ENCODE data around the gene CYP39A1. TPM values are rescaled to one million over a fixed set of nuclear protein-coding genes. Genes with fewer than 3 reads are reported as not detected.

CYP39A1 gene
- total and polyA plus RNA-seq, 2 experiments from 2014 or later, result 1.5 to 3.5 TPM

- Histone ChIP-seq H3F3A (replicated peaks; ENCODE audit: low read depth) (no peaks in the 10 kb centered on the region), H3K36me3 (ENCODE audit: insufficient read depth) (no peaks in the 10 kb centered on the region), H3K27ac (ENCODE audit: low read depth) (no peak overlapping the region), H3K4me1 (ENCODE audit: insufficient read depth) (no peaks in the 10 kb centered on the region), H3K27me3 (ENCODE audit: insufficient read depth) (no peaks in the 10 kb centered on the region), H3K4me3 (no peak overlapping the region), H3K4me2 (no peak overlapping the region), H3K79me2 (replicated peaks; ENCODE audit: insufficient read depth) (no peaks in the 10 kb centered on the region), H4K20me1 (replicated peaks; ENCODE audit: insufficient read depth) (no peaks in the 10 kb centered on the region), H3K9me2 (ENCODE audit: insufficient read depth) (0 out of 2 replicates have a peak, but pooled peaks cover 2% of the 10 kb centered on the region), H2AFZ (no peak overlapping the region)
- Mint-ChIP-seq H3K4me3 (no peak overlapping the region), H3K27me3 (ENCODE audit: insufficient read depth, low read depth, poor library complexity) (peaks cover 2% of the 10 kb centered on the region), H3K9me3 (0 out of 3 replicates have a peak, but pooled peaks cover 2% of the 10 kb centered on the region), H3K4me1 (no peaks in the 10 kb centered on the region), H3K27ac (no peak overlapping the region), H3K36me3 (ENCODE audit: low read depth) (no peaks in the 10 kb centered on the region)
- no peak for ATAC-seq
- no peak for TF ChIP-seq ETS1 (IDR thresholded peaks at IDR 0.05)
- TF ChIP-seq EZH2phosphoT487 (IDR thresholded peaks at IDR 0.05; ENCODE audit: unreplicated experiment), result no peak
- TF ChIP-seq CTCF (conservative IDR thresholded peaks at IDR 0.05; ENCODE audit: low read depth in 2 of 2), result no peak
- TF ChIP-seq ZNF114 (CRISPR knock-in tag; IDR thresholded peaks at IDR 0.05), result no peak
- no peak for TF ChIP-seq CREB1 (CRISPR knock-in tag; IDR thresholded peaks at IDR 0.05; ENCODE audit: low read depth)
- no peak for DNase-seq (ENCODE audit: low spot score)
Observed at GRCh38 chr6:46565531-46565930, 87.1 kb downstream of the CYP39A1 start.

GRCh38 chr6:46563924-46564323 is 88.7 kb downstream of the CYP39A1 start:
- Histone ChIP-seq H3K79me2 (replicated peaks; ENCODE audit: insufficient read depth) (no peaks in the 10 kb centered on the region), H3K9me2 (ENCODE audit: insufficient read depth) (0 out of 2 replicates have a peak, but pooled peaks cover 2% of the 10 kb centered on the region), H4K20me1 (replicated peaks; ENCODE audit: insufficient read depth) (no peaks in the 10 kb centered on the region), H3K4me2 (no peak overlapping the region), H3K36me3 (ENCODE audit: insufficient read depth) (no peaks in the 10 kb centered on the region), H3K4me1 (ENCODE audit: insufficient read depth) (no peaks in the 10 kb centered on the region), H3F3A (replicated peaks; ENCODE audit: low read depth) (no peaks in the 10 kb centered on the region), H2AFZ (no peak overlapping the region), H3K4me3 (no peak overlapping the region), H3K27ac (ENCODE audit: low read depth) (no peak overlapping the region), H3K27me3 (ENCODE audit: insufficient read depth) (no peaks in the 10 kb centered on the region)
- DNase-seq (ENCODE audit: low spot score), result no peak
- Mint-ChIP-seq H3K4me3 (no peak overlapping the region), H3K9me3 (0 out of 3 replicates have a peak, but pooled peaks cover 2% of the 10 kb centered on the region), H3K27ac (no peak overlapping the region), H3K36me3 (ENCODE audit: low read depth) (no peaks in the 10 kb centered on the region), H3K27me3 (ENCODE audit: insufficient read depth, low read depth, poor library complexity) (peaks cover 2% of the 10 kb centered on the region), H3K4me1 (no peaks in the 10 kb centered on the region)
- no peak for ATAC-seq
- TF ChIP-seq ZNF114 (CRISPR knock-in tag; IDR thresholded peaks at IDR 0.05), result no peak
- no peak for TF ChIP-seq EZH2 (IDR thresholded peaks at IDR 0.05; ENCODE audit: low read depth, unreplicated experiment)
- no peak for TF ChIP-seq ZNF331 (CRISPR knock-in tag; IDR thresholded peaks at IDR 0.05; ENCODE audit: low read depth)
- no peak for TF ChIP-seq EZH2phosphoT487 (IDR thresholded peaks at IDR 0.05; ENCODE audit: unreplicated experiment)
- no peak for TF ChIP-seq CREB1 (CRISPR knock-in tag; IDR thresholded peaks at IDR 0.05; ENCODE audit: low read depth)
- no peak for TF ChIP-seq REST (IDR thresholded peaks at IDR 0.05; ENCODE audit: unreplicated experiment)
- TF ChIP-seq ETS1 (IDR thresholded peaks at IDR 0.05), result no peak
- no peak for TF ChIP-seq NANOG (IDR thresholded peaks at IDR 0.05; ENCODE audit: borderline replicate concordance)
- TF ChIP-seq POLR2AphosphoS5 (IDR thresholded peaks at IDR 0.05; ENCODE audit: low read depth), result no peak
- TF ChIP-seq JUNB (IDR thresholded peaks at IDR 0.05; ENCODE audit: unreplicated experiment), result no peak
- no peak for TF ChIP-seq STAT1 (IDR thresholded peaks at IDR 0.05; ENCODE audit: unreplicated experiment)
- TF ChIP-seq CTCF (conservative IDR thresholded peaks at IDR 0.05; ENCODE audit: low read depth in 2 of 2), result no peak
